GM23248 (cell line): Measurements from ENCODE around the gene MRTFA. TPM values are rescaled to one million over a fixed set of nuclear protein-coding genes. Genes with fewer than 3 reads are reported as not detected.
A peak's percentile ranks its signal among the peaks of the same experiment; 100 is the strongest.
"Not testable (repeated sequence)": the region's sequence is repeated elsewhere in the genome, so short reads cannot be mapped to it uniquely, and the experiment has no call there.

ENCODE experiments used
- DNase-seq: peaks from one replicate; pipeline ENCODE4 v3.0.0-alpha.2; 2015
- H2AFZ ChIP-seq: fragments of 200-600 bp; sonication (generic); 2 replicates; pipeline ENCODE4 v1.6.1; 2016; ENCODE audit warnings: antibody characterized with exemption
- H3F3A ChIP-seq: fragments of 200-600 bp; sonication (generic); 2 replicates; pipeline ENCODE4 v1.6.1; 2016; ENCODE audit warnings: mild to moderate bottlenecking, antibody characterized with exemption, mixed run types; ENCODE audit not compliant: insufficient read depth
- H3K27ac ChIP-seq: fragments of 200-600 bp; sonication (generic); 2 replicates; pipeline ENCODE4 v1.5.1; 2016; ENCODE audit warnings: mild to moderate bottlenecking
- H3K27me3 ChIP-seq: fragments of 200-600 bp; sonication (generic); replicated peaks from 2 replicates; pipeline ENCODE4 v1.6.1; 2016; ENCODE audit warnings: mild to moderate bottlenecking; ENCODE audit not compliant: insufficient read depth
- H3K36me3 ChIP-seq: fragments of 200-600 bp; sonication (generic); 2 replicates; pipeline ENCODE4 v1.6.1; 2016; ENCODE audit warnings: low read depth, mild to moderate bottlenecking
- H3K4me1 ChIP-seq: fragments of 200-600 bp; sonication (generic); 2 replicates; pipeline ENCODE4 v1.6.1; 2016; ENCODE audit warnings: mild to moderate bottlenecking; ENCODE audit not compliant: insufficient read depth
- H3K4me2 ChIP-seq: fragments of 200-600 bp; sonication (generic); one replicate; pipeline ENCODE4 v1.6.1; 2016; ENCODE audit warnings: mild to moderate bottlenecking; ENCODE audit not compliant: unreplicated experiment
- H3K4me3 ChIP-seq: fragments of 200-600 bp; sonication (generic); 2 replicates; pipeline ENCODE4 v1.5.1; 2016; ENCODE audit warnings: mild to moderate bottlenecking
- H3K79me2 ChIP-seq: fragments of 200-600 bp; sonication (generic); 2 replicates; pipeline ENCODE4 v1.6.1; 2016; ENCODE audit warnings: mild to moderate bottlenecking; ENCODE audit not compliant: insufficient read depth
- H3K9ac ChIP-seq: fragments of 200-600 bp; sonication (generic); 2 replicates; pipeline ENCODE4 v1.6.1; 2016; ENCODE audit warnings: mild to moderate bottlenecking
- H3K9me2 ChIP-seq: fragments of 200-600 bp; sonication (generic); 2 replicates; pipeline ENCODE4 v1.6.1; 2016; ENCODE audit warnings: mixed run types, mild to moderate bottlenecking, moderate library complexity; ENCODE audit not compliant: insufficient read depth
- H3K9me3 ChIP-seq: fragments of 200-600 bp; sonication (generic); one replicate; pipeline ENCODE4 v1.6.1; 2017; ENCODE audit warnings: low read depth
- H4K20me1 ChIP-seq: fragments of 200-600 bp; sonication (generic); 2 replicates; pipeline ENCODE4 v1.6.0; 2016; ENCODE audit not compliant: insufficient read depth
- EZH2 ChIP-seq: fragments of 200-600 bp; sonication (generic); IDR thresholded peaks from 2 replicates; pipeline ENCODE4 v1.6.1; 2018; ENCODE audit warnings: antibody characterized with exemption, mild to moderate bottlenecking; ENCODE audit not compliant: insufficient read depth, poor library complexity, severe bottlenecking
- EZH2phosphoT487 ChIP-seq: fragments of 200-600 bp; sonication (generic); IDR thresholded peaks from 2 replicates; pipeline ENCODE4 v1.6.1; 2018; ENCODE audit warnings: antibody characterized with exemption, moderate library complexity, mild to moderate bottlenecking, low read depth; ENCODE audit not compliant: insufficient read depth
- WGBS, 2 experiments: methylation state at CpG; one replicate each; pipeline ENCODE4 v1.1.6; 2015 to 2017; ENCODE audit warnings: low lambda C conversion rate in 2 of 2, low coverage in 1 of 2; ENCODE audit errors: missing lambda C conversion rate in 2 of 2; 5-methylcytosine and 5-hydroxymethylcytosine counted together
- in situ Hi-C: fragments of 300-500 bp; cut with MboI; formaldehyde crosslinking; loops from 2 replicates; pipeline ENCODE4 v1.15.0; 2020
- polyA plus RNA-seq: library from polyadenylated mRNA; unstranded; fragments of >200 nt; fragmentation: Nextera tagmentation; extraction: Ambion mirVana; gene quantifications from 2 replicates; pipeline ENCODE4 v1.2.1, GENCODE V29; 2016
- total RNA-seq: library from RNA; depleted of rRNA; stranded (reverse); fragments of >200 nt; shearing (Covaris generic); gene quantifications from 2 replicates; pipeline ENCODE4 v1.2.3, GENCODE V29; 2014

The MRTFA gene
- total and polyA plus RNA-seq, 2 experiments from 2014 or later = 24.2 to 49.2 TPM

DNA sequence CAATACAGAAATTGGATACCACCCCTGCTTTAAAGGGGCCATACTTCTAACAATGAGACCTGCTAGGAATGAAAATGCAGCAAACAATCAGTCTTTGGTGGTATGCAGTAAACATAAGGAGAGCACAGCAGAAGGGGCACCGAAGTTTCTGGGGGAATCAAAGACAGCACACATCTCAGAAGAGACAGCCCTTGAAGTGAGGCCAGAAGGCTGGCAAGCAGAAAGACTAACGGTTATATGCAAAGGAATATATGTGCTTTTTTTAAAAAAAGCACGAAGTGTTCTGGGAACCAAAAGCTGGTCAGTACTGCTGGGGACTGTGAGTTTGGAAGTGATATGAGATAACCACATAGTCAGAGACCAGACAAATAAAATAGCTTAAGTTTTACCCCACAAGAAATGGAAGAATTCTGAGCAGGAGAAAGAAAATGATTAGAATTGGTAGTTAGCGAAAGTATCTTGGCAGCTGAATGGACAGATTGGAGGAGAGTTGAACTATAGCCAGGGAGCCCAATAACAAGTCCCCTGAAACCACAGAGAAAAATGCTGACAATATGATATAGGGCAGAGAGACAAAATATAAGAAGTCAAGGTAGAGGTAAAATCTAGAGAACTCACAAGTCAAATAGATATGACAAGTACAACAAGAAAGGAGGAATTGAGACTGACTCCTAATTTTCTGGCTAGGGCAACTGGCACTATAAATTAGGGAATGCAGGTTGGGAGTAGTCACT, 125.7 kb downstream of the MRTFA start:
- H4K20me1 ChIP-seq = no peaks in the 10 kb centered on the region
- peak overlapping the region; percentile 99 for H3K27ac ChIP-seq
- no peaks in the 10 kb centered on the region for H3K9me2 ChIP-seq
- in situ Hi-C loops = no loop called here
- H3K9ac ChIP-seq = peak overlapping the region; percentile 84
- peak overlapping the region; percentile 71 for H3K4me2 ChIP-seq
- H3K79me2 ChIP-seq = peaks cover 81% of the 10 kb centered on the region
- TF ChIP-seq EZH2phosphoT487 (no peak), EZH2 (no peak)
- H3K27me3 ChIP-seq = no peaks in the 10 kb centered on the region
- no peaks in the 10 kb centered on the region for H3K36me3 ChIP-seq
- H3K4me1 ChIP-seq = peaks cover 70% of the 10 kb centered on the region
- H3F3A ChIP-seq = peaks cover 56% of the 10 kb centered on the region
- no peak overlapping the region for H2AFZ ChIP-seq
- WGBS, 2 experiments = 55 to 64% methylated on average over 4 of the region's 4 CpGs
- no peaks in the 10 kb centered on the region for H3K9me3 ChIP-seq
- no peak for DNase-seq
- no peak overlapping the region for H3K4me3 ChIP-seq

DNA sequence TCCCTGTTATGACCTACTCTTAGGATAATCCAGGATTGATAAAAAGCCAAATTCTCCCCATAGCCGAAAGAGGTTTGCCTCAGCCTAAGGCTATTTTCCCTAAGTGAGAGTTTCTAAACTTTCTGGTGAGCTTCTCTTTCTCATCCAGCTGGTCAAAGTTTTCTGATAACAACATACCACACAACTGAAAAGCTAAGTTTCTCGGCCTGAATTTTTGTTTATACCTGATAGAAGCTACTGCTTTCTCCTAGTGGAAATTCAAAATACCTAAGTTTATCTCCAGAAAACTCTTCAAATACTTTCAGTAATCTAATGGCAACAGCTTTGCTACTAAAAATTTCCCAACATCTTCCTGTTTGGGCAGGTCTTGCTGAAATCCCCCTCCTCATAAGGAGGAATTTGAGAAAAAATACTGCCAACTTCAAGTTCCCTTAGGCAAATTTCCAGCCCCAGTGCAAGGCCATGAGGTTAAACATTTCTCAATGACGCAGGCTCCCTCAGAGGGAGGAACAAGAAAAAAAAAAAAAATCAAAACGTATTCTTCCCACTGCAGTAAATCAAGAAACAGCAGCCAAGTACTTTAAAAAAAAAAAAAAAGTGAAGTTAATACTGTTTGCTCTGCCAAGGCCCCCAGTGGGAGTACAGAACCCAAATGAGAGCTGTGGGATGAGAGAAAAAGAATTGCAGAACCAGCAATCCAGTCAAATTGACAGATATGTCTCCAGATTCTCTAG, 127.0 kb downstream of the MRTFA start:
- Histone ChIP-seq H3K4me1 (peaks cover 75% of the 10 kb centered on the region), H3K9me2 (no peaks in the 10 kb centered on the region), H3K27ac (peak overlapping the region; percentile 99), H3K9me3 (no peaks in the 10 kb centered on the region), H4K20me1 (no peaks in the 10 kb centered on the region), H3K4me2 (peak overlapping the region; percentile 71), H3K79me2 (peaks cover 81% of the 10 kb centered on the region), H3K36me3 (no peaks in the 10 kb centered on the region), H3K4me3 (peak overlapping the region; percentile 31), H2AFZ (no peak overlapping the region), H3F3A (peaks cover 56% of the 10 kb centered on the region), H3K9ac (peak overlapping the region; percentile 84), H3K27me3 (no peaks in the 10 kb centered on the region)
- WGBS, 2 experiments = 2 to 3% methylated on average over 4 of the region's 4 CpGs
- in situ Hi-C loops = no loop called here
- DNase-seq = peak; percentile 86
- TF ChIP-seq EZH2 = no peak
- no peak for TF ChIP-seq EZH2phosphoT487

DNA sequence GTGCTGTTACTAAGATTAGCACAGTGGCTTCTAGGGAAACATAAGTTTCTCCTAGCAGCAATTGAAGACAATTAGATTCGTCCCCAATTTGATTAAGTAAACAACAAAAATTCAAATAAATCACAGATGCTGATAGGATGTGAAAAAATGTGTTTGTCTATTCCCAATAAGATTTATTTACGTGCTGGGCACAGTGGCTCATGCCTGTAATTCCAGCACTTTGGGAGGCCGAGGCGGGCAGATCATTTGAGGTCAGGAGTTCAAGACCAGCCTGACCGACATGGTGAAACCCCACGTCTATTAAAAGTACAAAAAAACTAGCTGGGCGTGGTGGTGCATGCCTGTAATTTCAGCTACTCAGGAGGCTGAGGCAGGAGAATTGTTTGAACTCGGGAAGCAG, 128.5 kb downstream of the MRTFA start:
- WGBS, 2 experiments = 53 to 56% methylated on average over 8 of the region's 8 CpGs
- DNase-seq, H3K36me3 ChIP-seq, H3K4me3 ChIP-seq, H3K9me3 ChIP-seq, H4K20me1 ChIP-seq, H3K9ac ChIP-seq, H3K9me2 ChIP-seq, H3K4me2 ChIP-seq, H2AFZ ChIP-seq, in situ Hi-C loops, H3K27me3 ChIP-seq: not testable (repeated sequence)
- H3K27ac ChIP-seq = peak overlapping the region; percentile 99
- peaks cover 55% of the 10 kb centered on the region for H3F3A ChIP-seq
- peaks cover 70% of the 10 kb centered on the region for H3K4me1 ChIP-seq
- H3K79me2 ChIP-seq = peaks cover 81% of the 10 kb centered on the region

DNA sequence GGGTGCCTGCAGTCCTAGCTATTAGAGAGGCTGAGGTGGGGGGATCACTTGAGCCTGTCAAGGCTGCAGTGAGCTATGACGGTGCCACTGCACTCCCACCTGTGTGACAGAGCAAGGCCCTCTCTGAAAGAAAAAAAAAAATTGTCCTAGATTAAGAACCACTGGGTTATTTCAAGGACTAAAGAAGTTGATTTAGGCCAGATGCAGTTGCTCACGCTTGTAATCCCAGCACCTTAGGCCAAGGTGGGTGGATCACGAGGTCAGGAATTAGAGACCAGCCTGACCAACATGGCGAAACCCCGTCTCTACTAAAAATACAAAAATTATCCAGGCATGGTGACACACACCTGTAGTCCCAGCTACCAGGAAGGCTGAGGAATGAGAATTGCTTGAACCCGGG, 129.0 kb downstream of the MRTFA start:
- in situ Hi-C loops = no loop called here
- H3K9me2 ChIP-seq = no peaks in the 10 kb centered on the region
- H3K9ac ChIP-seq = no peak overlapping the region
- H2AFZ ChIP-seq = no peak overlapping the region
- H3K9me3 ChIP-seq = no peaks in the 10 kb centered on the region
- H3K27me3 ChIP-seq = no peaks in the 10 kb centered on the region
- H3F3A ChIP-seq = peaks cover 50% of the 10 kb centered on the region
- H3K27ac ChIP-seq = no peak overlapping the region
- H3K36me3 ChIP-seq = no peaks in the 10 kb centered on the region
- peaks cover 65% of the 10 kb centered on the region for H3K4me1 ChIP-seq
- 95 to 97% methylated on average over 6 of the region's 6 CpGs for WGBS, 2 experiments
- no peak overlapping the region for H3K4me3 ChIP-seq
- no peaks in the 10 kb centered on the region for H4K20me1 ChIP-seq
- no peak for TF ChIP-seq EZH2phosphoT487
- no peak for TF ChIP-seq EZH2
- no peak for DNase-seq
- H3K4me2 ChIP-seq = no peak overlapping the region
- peaks cover 84% of the 10 kb centered on the region for H3K79me2 ChIP-seq
